ENCODE results near the gene SLC25A45. TPM values are rescaled to one million over a fixed set of nuclear protein-coding genes. Genes with fewer than 3 reads are reported as not detected.
A peak's percentile ranks its signal among the peaks of the same experiment; 100 is the strongest.

SLC25A45 gene
- total RNA-seq, 1 experiment from 2014 or later: 1.1 TPM

DNA sequence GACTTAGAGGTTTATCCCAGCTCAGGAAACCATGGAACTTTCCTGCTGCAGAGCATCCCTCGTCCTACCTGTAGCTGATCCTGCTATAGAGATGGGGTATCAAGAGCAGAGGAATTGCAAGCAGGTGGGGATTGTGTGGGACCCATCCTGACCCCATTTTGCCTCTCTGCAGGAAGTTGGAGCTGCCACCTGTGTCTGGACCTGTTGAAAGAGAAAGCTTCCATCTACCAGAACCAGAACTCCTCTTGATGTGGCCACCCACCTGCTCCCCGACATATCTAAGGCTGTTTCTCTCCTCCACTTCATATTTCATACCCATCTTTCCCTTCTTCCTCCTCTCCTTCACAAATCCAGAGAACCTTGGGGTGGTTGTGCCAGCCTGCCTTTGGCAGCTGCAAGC, 30.9 kb downstream of the SLC25A45 start:
- no peak overlapping the region for H3K14ac ChIP-seq (ENCODE audit: insufficient read depth, low read length)
- Mint-ChIP-seq H3K27me3 (ENCODE audit: low read depth) (peaks cover 14% of the 10 kb centered on the region), H3K4me3 (no peak overlapping the region), H3K36me3 (ENCODE audit: insufficient read depth in 1 of 3, low read depth in 3 of 3) (peaks cover 21 to 52% (median 48%) of the 10 kb centered on the region in 3 experiments), H3K4me1 (peaks cover 10 to 12% of the 10 kb centered on the region in 2 experiments), H3K27ac (peak overlapping the region in 2 of 3 experiments; percentile 2 to 3; a peak in 2 of 7 replicates), H3K9me3 (no peaks in the 10 kb centered on the region; a peak in 1 of 5 replicates)
- peaks cover 18% of the 10 kb centered on the region for H3K23me2 ChIP-seq (ENCODE audit: insufficient read length, low read depth, low read length, poor library complexity, severe bottlenecking)
- no peak overlapping the region for H4K91ac ChIP-seq (ENCODE audit: insufficient read length, low read depth, low read length)
- H3K79me1 ChIP-seq (ENCODE audit: insufficient read depth, low read depth, low read length, poor library complexity, severe bottlenecking): no peaks in the 10 kb centered on the region
- no peak overlapping the region for H2BK15ac ChIP-seq (ENCODE audit: low read depth, low read length)
- no peak overlapping the region for H3K18ac ChIP-seq (ENCODE audit: insufficient read length, low read depth, low read length)
- no CpG with 5 or more reads among the region's 2 CpGs for WGBS (ENCODE audit: extremely low coverage, insufficient read length, low lambda C conversion rate)
- no peak overlapping the region for H3K56ac ChIP-seq (ENCODE audit: insufficient read length, low read depth, low read length)
- H3K4me2 ChIP-seq (ENCODE audit: insufficient read depth, insufficient read length, low read length): no peak overlapping the region
- H2AFZ ChIP-seq (ENCODE audit: low read length): no peak overlapping the region
- H4K5ac ChIP-seq (ENCODE audit: insufficient read length, low read depth, low read length): no peak overlapping the region
- H3K23ac ChIP-seq (ENCODE audit: insufficient read length, low read depth, low read length): no peak overlapping the region
- no peak overlapping the region for H2BK20ac ChIP-seq (ENCODE audit: low read depth, low read length, poor library complexity, severe bottlenecking)
- no peak overlapping the region for H2BK12ac ChIP-seq (ENCODE audit: insufficient read length, low read depth, low read length)
- H3T11ph ChIP-seq (ENCODE audit: low read length): no peak overlapping the region
- no peaks in the 10 kb centered on the region for H3K4me1 ChIP-seq (ENCODE audit: insufficient read depth, low read length)
- no peak overlapping the region for H2BK120ac ChIP-seq (ENCODE audit: low read depth, low read length, poor library complexity, severe bottlenecking)
- no peak for TF ChIP-seq CTCF (conservative IDR thresholded peaks at IDR 0.05)
- H3K9me3 ChIP-seq (ENCODE audit: control insufficient read depth, low read depth, low read length): no peaks in the 10 kb centered on the region
- no peak overlapping the region for H3K4ac ChIP-seq (ENCODE audit: low read depth, low read length)
- H4K8ac ChIP-seq (replicated peaks; ENCODE audit: insufficient read length, low read depth, low read length): no peak overlapping the region
- H3K9ac ChIP-seq (ENCODE audit: extremely low read depth, insufficient read length, low read length): no peak overlapping the region
- H2BK5ac ChIP-seq (ENCODE audit: insufficient read length, low read length): no peak overlapping the region
- DNase-seq: no peak
- H3K79me2 ChIP-seq (ENCODE audit: insufficient read depth, low read length): no peaks in the 10 kb centered on the region
- H3K27me3 ChIP-seq (ENCODE audit: insufficient read depth, low read length): peaks cover 2% of the 10 kb centered on the region; the same call in 1 of the 2 replicates
- H3K27ac ChIP-seq (ENCODE audit: insufficient read length, low read depth, low read length): no peak overlapping the region
- H4K20me1 ChIP-seq (ENCODE audit: control insufficient read depth, insufficient read depth, insufficient read length): no peaks in the 10 kb centered on the region
- no peak overlapping the region for H2AK5ac ChIP-seq (ENCODE audit: insufficient read length, low read length)

All from H9 (cell line).